Activated CD8-positive, alpha-beta memory T cell treated with anti-CD3 and anti-CD28 coated beads, Interleukin-2, amount 50 U/mL, for 24 hours (primary cell): ENCODE results near the gene TUBA8.
"Not testable (repeated sequence)": the region's sequence is repeated elsewhere in the genome, so short reads cannot be mapped to it uniquely, and the experiment has no call there.

Experiments used
- DNase-seq: peaks from one replicate; pipeline ENCODE4 v3.0.0-alpha.2; 2020; ENCODE audit errors: extremely low read depth

TUBA8 gene

GRCh38 chr22:18105981-18106380, 4.6 kb upstream of the TUBA8 start:
- not testable (repeated sequence) for DNase-seq

GRCh38 chr22:18106550-18107341, 3.9 kb upstream of the TUBA8 start:
- not testable (repeated sequence) for DNase-seq

DNA sequence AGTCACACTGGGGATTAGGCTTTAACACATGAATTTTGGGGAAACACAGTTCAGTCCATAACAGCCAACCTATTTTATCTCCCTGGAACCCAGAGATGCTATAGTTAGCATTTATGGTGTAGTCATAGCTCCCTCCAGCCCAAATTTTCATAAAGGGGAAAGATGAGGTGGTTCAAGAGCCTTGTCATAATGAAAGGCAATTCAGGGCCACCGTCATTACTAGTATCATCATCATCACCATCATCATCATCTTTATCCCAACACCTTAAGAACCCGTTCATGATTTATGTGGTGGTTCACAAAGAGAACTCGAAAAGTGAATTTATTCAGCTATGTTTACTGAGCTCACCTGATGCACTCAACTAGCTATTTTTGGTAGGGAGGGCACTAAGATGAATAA, 2.4 kb upstream of the TUBA8 start:
- no peak for DNase-seq

DNA sequence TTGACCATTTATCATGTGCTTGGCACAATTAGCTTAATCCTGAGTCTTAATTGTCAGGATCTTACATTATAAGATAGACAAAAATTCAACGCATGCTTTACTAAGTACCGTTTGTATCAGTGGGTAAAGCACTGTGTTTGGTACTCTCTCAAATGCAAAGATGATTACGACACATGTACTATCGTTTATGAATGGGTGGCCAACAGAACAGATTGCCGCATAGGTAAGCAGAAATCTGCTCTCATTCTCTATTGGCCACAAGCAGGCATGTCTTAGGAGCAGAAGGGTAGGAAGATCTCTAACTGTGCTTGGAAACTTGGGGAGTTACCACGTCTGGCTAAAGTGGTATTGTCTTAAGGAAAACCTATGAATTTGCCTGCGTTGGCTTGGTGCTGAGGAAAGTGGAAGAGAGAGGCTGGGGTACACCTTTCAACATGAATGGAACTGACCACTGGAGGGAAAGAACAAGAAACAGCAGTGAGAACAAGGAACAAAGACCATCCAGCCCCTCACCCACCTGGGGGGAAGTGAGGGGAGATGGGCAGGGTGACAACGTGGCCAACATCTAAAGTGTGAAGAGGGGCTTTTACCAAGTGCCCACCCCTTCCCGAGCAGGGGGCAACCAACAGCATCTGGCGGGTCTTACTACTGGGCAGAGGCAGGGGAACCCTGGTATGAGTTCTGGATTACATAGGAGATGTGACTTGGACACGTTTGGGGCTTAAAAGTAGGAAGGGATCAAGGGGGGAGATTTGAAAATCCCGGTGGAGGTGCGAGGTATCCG, 1.0 kb upstream of the TUBA8 start:
- no peak for DNase-seq

DNA sequence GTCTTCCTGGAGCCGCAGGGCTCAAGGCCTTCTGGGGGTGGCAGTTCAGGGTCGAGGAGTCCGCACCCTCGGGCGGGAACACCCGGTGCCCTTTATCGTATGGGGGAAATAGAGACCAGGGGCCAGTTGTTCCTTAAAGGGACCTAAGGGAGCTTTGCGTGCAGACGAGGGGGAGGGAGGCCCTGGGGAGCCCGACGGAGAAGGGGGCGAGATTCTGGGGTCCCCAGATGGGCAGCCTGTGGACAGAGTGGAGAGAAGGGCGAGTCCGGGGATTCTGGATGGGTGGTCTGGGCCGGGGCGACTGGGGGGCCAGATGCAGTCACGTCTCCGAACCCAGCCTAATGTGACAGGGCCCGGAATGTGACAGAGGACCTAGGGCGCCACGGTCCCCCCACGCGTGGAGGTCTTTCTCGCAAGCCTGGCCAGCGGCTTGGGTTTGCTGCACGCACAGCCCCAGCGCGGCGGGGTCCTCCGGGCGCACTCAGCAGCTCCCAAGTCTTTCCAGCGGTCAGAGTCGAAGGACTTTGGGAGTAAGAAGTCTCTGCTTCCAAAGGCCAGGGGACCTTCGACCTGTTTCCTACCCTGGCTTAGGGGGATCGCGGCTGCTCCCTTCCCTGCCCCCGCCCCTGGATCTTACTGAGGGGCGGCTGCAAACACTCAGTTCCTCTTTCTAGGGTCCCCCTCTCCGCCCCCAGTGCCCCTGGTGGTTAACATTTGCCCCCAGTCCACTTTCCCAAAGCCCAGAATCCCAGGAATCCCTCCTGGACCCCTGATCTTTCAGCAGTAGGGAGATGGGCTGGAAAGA, 547 bp downstream of the TUBA8 start:
- DNase-seq = no peak

GRCh38 chr22:18111759-18112330, 1.2 kb downstream of the TUBA8 start:
- DNase-seq = no peak

DNA sequence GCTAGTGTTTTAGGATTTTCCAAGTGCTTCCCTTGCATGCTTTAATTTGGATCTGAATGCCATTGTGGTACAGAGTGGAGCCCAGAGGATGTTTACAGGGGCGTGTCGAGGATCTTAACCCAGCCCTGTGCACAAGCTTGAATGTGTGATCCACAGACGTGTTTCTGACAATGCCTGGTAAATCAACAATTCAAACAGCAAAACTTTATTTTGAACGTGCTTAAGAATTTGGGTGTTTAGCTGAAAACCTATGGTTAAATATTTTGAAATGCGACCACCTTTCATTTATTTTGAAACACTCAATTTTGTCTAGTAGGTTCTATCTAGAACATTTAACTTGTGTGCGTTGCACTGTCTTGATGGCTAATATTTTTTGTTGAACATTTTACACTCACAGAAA, 1.8 kb downstream of the TUBA8 start:
- no peak for DNase-seq

DNA sequence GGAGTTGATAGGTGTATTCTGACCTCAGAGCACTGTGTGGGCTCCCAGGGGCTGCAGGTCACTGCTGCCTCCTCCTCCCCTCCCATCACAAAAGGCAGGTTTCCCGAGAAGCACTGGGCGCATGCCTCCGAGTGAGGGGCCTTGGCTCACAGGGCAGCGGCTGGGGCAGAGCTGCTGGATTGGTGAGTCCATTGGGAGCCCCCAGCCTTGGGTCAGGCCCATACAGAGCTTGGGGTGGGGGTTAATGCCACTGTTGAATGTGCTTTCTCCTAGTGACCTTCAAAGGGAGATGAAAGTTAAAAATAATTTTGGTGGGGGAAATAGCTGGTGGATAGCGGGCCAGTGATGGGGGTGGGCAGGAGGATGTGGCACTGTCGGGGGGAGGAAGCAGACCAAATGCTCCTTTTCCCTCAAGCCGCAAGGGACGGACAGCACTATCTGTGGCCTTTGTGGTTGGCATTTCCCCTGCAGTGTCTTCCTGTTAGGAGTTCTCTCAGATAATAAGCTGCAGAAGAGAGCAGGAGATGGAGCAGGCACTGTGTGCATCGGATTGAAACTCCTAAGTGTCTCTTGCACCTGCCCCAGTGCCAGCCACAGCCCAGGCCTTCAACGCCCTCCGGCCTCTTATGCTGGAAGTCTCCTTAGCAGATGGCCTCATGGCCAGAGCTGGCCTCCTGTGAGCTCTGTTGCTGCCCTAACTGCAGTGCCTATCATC, 3.2 kb downstream of the TUBA8 start:
- DNase-seq = no peak

DNA sequence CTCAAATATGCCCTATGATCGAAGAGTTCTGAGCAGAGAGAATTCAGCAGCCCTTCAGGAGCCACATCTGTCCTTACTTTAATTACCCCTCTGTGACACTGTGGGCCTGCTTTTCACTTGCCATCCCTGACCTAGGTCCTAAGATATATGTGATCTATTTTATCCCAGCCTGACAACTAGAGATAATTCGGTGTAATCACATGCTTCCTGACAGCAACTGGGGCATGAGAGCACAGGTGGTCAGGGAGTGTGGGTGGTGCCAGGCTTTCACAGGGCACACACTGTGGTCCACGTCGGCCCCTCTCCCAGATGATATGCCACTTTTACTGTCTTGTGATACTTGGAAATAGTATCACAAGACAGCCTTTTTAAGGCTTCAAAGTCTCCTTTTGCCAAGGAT, 3.9 kb downstream of the TUBA8 start:
- no peak for DNase-seq

- DNase-seq = no peak
These were observed 4.5 kb downstream of the TUBA8 start for GRCh38 chr22:18114976-18115652.

- no peak for DNase-seq
These were observed 5.3 kb downstream of the TUBA8 start for GRCh38 chr22:18115906-18116371.

DNA sequence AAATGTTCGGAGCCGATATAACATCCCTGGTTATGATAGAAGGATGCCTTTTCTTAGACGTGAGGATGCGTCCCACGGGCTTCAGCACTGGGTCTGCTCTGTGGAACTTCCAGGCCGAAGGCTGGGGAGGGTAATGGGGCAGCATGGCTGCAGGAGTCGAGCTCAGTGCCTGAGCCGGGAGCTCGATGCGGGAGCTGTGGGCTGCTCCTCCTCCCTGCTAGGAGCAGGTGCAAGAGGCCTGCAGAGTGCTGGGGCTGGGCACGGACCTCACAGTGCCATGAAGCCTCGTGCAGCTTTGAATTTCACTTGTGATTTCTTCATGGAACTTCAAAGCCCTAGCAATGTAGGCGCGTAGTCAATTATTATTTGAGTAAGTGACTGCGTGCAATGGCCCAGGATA, 6.0 kb downstream of the TUBA8 start:
- DNase-seq = no peak

GRCh38 chr22:18118345-18118915, 7.8 kb downstream of the TUBA8 start:
- no peak for DNase-seq

GRCh38 chr22:18119409-18120110, 9.0 kb downstream of the TUBA8 start:
- no peak for DNase-seq

DNA sequence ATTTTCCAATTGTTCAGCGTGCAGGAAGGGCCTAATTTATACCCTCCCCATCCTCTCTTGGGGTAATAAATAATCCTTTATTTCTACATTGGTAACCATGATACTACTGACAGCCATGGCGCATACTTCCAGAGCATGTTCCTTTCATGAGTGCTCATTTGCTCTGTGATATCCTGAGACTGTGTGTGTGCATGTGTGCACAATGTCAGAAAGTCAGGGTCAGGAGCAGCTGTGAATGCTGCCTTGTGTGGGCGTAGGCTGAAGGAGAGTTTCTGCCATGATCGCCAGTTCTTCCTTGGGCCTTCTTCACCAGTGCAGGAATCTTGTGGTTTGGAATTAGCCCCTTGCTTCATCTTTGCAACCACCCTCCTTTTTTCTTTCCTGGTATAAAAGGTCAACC, 10.2 kb downstream of the TUBA8 start:
- no peak for DNase-seq

DNA sequence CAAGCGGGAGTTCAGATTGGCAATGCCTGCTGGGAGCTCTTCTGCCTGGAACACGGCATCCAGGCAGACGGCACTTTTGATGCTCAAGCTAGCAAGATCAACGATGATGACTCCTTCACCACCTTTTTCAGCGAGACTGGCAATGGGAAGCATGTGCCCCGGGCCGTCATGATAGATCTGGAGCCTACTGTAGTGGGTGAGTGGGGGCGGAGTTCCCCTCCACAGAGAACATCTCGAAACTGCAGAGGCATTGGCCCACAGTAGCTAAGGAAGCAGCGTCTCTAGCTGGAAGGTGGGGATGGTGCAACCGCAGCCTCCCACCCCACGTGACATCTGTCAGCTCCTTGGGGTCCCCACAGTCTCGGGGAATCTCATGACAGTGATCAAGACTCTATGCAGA, 10.9 kb downstream of the TUBA8 start:
- DNase-seq = no peak

- DNase-seq = no peak
These were observed 11.4 kb downstream of the TUBA8 start for GRCh38 chr22:18121954-18122554.

- not testable (repeated sequence) for DNase-seq
These were observed 12.9 kb downstream of the TUBA8 start for GRCh38 chr22:18123476-18124025.

GRCh38 chr22:18126606-18127005, 16.0 kb downstream of the TUBA8 start:
- no peak for DNase-seq
